ENCODE data around the gene PTPN2.

DNA sequence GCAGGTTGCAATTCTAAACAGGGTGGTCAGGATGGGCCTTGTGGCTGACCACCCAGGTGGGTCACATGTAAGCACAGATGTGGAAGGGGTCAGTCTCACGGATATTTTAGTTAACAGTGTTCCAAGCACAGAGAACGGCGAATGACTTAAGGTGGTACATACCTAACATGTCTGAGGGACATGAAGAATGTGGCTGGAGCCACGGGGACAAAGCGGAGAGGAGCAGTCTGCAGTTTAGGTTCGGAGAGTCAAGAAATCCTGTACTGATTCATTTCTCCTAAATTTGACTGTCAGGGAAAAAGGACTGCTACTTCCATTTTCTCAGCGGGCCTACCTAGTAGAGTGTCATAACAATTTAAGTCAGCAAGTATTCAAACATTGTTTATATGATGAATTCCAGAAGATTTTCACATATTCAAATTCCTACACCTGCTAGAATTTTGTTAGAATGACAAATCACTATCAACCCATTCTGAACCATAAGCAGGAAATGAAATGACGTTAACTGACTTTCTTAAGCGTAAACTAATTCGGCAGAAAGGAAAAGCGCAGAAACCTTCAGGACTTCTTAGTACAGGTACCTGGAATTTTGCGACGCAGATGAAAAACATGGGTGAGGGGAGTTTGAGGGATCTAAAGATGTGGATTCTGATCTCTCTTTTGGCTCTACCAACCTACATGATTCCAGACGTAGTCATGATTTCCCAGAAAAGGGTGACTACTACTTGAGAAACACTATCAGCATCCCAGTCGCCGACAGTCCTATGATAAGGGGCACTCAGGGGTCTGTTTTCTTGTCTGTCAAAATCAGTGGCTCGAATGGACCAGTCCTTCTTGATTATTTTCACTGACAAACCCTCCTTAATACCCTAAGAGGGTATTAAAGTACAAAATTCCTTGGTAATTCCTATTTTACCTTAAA, 41.3 kb downstream of the PTPN2 start:
- TF ChIP-seq, protein P1, sequence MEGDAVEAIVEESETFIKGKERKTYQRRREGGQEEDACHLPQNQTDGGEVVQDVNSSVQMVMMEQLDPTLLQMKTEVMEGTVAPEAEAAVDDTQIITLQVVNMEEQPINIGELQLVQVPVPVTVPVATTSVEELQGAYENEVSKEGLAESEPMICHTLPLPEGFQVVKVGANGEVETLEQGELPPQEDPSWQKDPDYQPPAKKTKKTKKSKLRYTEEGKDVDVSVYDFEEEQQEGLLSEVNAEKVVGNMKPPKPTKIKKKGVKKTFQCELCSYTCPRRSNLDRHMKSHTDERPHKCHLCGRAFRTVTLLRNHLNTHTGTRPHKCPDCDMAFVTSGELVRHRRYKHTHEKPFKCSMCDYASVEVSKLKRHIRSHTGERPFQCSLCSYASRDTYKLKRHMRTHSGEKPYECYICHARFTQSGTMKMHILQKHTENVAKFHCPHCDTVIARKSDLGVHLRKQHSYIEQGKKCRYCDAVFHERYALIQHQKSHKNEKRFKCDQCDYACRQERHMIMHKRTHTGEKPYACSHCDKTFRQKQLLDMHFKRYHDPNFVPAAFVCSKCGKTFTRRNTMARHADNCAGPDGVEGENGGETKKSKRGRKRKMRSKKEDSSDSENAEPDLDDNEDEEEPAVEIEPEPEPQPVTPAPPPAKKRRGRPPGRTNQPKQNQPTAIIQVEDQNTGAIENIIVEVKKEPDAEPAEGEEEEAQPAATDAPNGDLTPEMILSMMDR (IDR thresholded peaks at IDR 0.05): no peak
- TF ChIP-seq POLR2A (IDR thresholded peaks at IDR 0.05): no peak
